Endothelial cell of umbilical vein (primary cell): ENCODE data around the gene COL21A1. TPM values are rescaled to one million over a fixed set of nuclear protein-coding genes. Genes with fewer than 3 reads are reported as not detected.

ENCODE experiments used
- BruUV-seq: library from RNA; stranded (reverse); fragments of 400-500 nt; replicated peaks from 2 replicates; lab custom pipeline; 2021; lab: Mats Ljungman, UMichigan
- CTCF ChIA-PET: fragments of 300-600, 350-600 bp; sonication (Branson Sonifier 250); formaldehyde crosslinking; loops from one replicate; lab custom pipeline; 2021; ENCODE audit warnings: antibody characterized with exemption, inconsistent platforms; lab: Charles Lee
- POLR2A ChIA-PET: fragments of 300-600, 350-600 bp; sonication (Branson Sonifier 250); formaldehyde crosslinking; loops from one replicate; lab custom pipeline; 2021; ENCODE audit warnings: antibody characterized with exemption, inconsistent platforms; lab: Charles Lee
- DNase-seq: peaks from one replicate; pipeline ENCODE4 v3.0.0-alpha.2; 2011; ENCODE audit warnings: low read depth, low spot score
- FAIRE-seq: peaks from 2 replicates; lab custom pipeline; 2011; peaks lifted over from hg19 to GRCh38; lab: Jason Lieb, UNC
- H2AFZ ChIP-seq: 2 replicates; pipeline ENCODE4 v1.6.0; 2012; ENCODE audit warnings: low read depth, low read length, control low read depth, inconsistent platforms
- H3K27ac ChIP-seq: 2 replicates; pipeline ENCODE4 v1.5.1; 2011; ENCODE audit warnings: low read depth, mild to moderate bottlenecking, control low read depth, low read length, moderate library complexity; ENCODE audit not compliant: insufficient read depth
- H3K27me3 ChIP-seq, 2 experiments: 2 replicates each; pipeline versions ENCODE4 v1.6.0 to v1.6.1; 2011; ENCODE audit warnings: low read length in 2 of 2, mixed read lengths in 1 of 2; ENCODE audit not compliant: control insufficient read depth in 2 of 2, insufficient read depth in 2 of 2
- H3K36me3 ChIP-seq, 2 experiments: 2 replicates in 1 of 2; 3 replicates in 1 of 2; pipeline ENCODE4 v1.5.1; 2011; ENCODE audit warnings: low read length in 2 of 2, mild to moderate bottlenecking in 1 of 2, moderate library complexity in 1 of 2; ENCODE audit not compliant: control insufficient read depth in 2 of 2, insufficient read depth in 2 of 2; ENCODE audit errors: extremely low read depth in 1 of 2
- H3K4me1 ChIP-seq: 3 replicates; pipeline ENCODE4 v1.5.1; 2011; ENCODE audit warnings: mild to moderate bottlenecking, low read length; ENCODE audit not compliant: control insufficient read depth, insufficient read depth; ENCODE audit errors: extremely low read depth
- H3K4me2 ChIP-seq: 2 replicates; pipeline ENCODE4 v1.6.1; 2011; ENCODE audit warnings: low read length, control low read depth, mixed read lengths; ENCODE audit not compliant: insufficient read depth
- H3K4me3 ChIP-seq, 3 experiments: fragments of 200-600 bp in 1 of 3; sonication (generic), shearing (Covaris generic) in 1 of 3; replicated peaks in 1 of 3; 2 replicates each; pipeline ENCODE4 v1.5.1; 2011 to 2016; ENCODE audit warnings: control low read depth in 3 of 3, low read length in 3 of 3, mild to moderate bottlenecking in 2 of 3, inconsistent platforms in 1 of 3, low read depth in 1 of 3, moderate library complexity in 1 of 3; ENCODE audit not compliant: insufficient read depth in 1 of 3
- H3K79me2 ChIP-seq: 2 replicates; pipeline ENCODE4 v1.6.0; 2012; ENCODE audit warnings: low read length, inconsistent platforms; ENCODE audit not compliant: control insufficient read depth, insufficient read depth
- H3K9ac ChIP-seq: replicated peaks from 2 replicates; pipeline ENCODE3; 2011; ENCODE audit warnings: low read length, control low read depth; ENCODE audit not compliant: insufficient read depth; ENCODE audit errors: extremely low read depth
- H3K9me1 ChIP-seq: replicated peaks from 3 replicates; pipeline ENCODE4 v1.6.0; 2011; ENCODE audit warnings: mild to moderate bottlenecking, low read length; ENCODE audit not compliant: control insufficient read depth, insufficient read depth; ENCODE audit errors: extremely low read depth
- H3K9me3 ChIP-seq: replicated peaks from 2 replicates; pipeline ENCODE4 v1.5.1; 2012; ENCODE audit warnings: low read length, inconsistent platforms; ENCODE audit not compliant: control insufficient read depth, insufficient read depth
- H4K20me1 ChIP-seq: replicated peaks from 2 replicates; pipeline ENCODE3; 2011; ENCODE audit warnings: mild to moderate bottlenecking, low read length; ENCODE audit not compliant: control insufficient read depth, insufficient read depth; ENCODE audit errors: extremely low read depth
- CTCF ChIP-seq, 2 donors: IDR thresholded peaks; 1 replicate in 1 of 2; 2 replicates in 1 of 2; pipeline ENCODE4 v1.5.1; 2011; ENCODE audit warnings: low read length in 2 of 2, mild to moderate bottlenecking in 2 of 2, moderate library complexity in 2 of 2, control low read depth in 1 of 2, inconsistent platforms in 1 of 2, low read depth in 1 of 2; ENCODE audit not compliant: insufficient read depth in 1 of 2; ENCODE audit errors: extremely low read depth in 1 of 2
- EZH2 ChIP-seq: IDR thresholded peaks from 2 replicates; pipeline ENCODE4 v1.6.1; 2012; ENCODE audit warnings: borderline replicate concordance, low read depth, mild to moderate bottlenecking, moderate library complexity, low read length, inconsistent platforms; ENCODE audit not compliant: severe bottlenecking
- FOS ChIP-seq: IDR thresholded peaks from 2 replicates; pipeline ENCODE4 v1.6.1; 2011; ENCODE audit warnings: mild to moderate bottlenecking, low read length, moderate library complexity, borderline replicate concordance; ENCODE audit not compliant: insufficient read depth
- GATA2 ChIP-seq: IDR thresholded peaks from 2 replicates; pipeline ENCODE4 v1.7.0; 2011; ENCODE audit warnings: low read depth, mild to moderate bottlenecking, moderate library complexity, mixed read lengths, low read length; ENCODE audit not compliant: insufficient read length, insufficient read depth
- JUN ChIP-seq: IDR thresholded peaks from 2 replicates; pipeline ENCODE4 v1.6.1; 2011; ENCODE audit warnings: borderline replicate concordance, low read depth; ENCODE audit not compliant: insufficient read length, insufficient read depth
- MAX ChIP-seq: IDR thresholded peaks from 2 replicates; pipeline ENCODE4 v1.6.1; 2011; ENCODE audit not compliant: insufficient read depth, insufficient read length
- POLR2AphosphoS5 ChIP-seq: IDR thresholded peaks from 2 replicates; pipeline ENCODE4 v1.6.1; 2012; ENCODE audit warnings: low read depth, mild to moderate bottlenecking, control low read depth, low read length, moderate library complexity; ENCODE audit not compliant: insufficient read depth
- dilution Hi-C: fragments of 300-500 bp; cut with MboI; formaldehyde crosslinking; loops from one replicate; pipeline ENCODE4 v1.15.0; 2019; ENCODE audit warnings: low sequenced_read_pairs; ENCODE audit not compliant: extremely low pct_ligation_motif_present
- intact Hi-C: fragments of 100-400 bp; cut with micrococcal nuclease; formaldehyde crosslinking; loops from one replicate; pipeline ENCODE4 v1.10.0; 2022
- polyA plus RNA-seq, 4 experiments: library from polyadenylated mRNA; depleted of rRNA in 3 of 4; stranded (reverse) in 3 of 4; unstranded in 1 of 4; fragments of >200 nt; gene quantifications; 2 replicates each; pipeline versions ENCODE4 v1.2.1 to v1.2.3, GENCODE V29; 2011 to 2012; ENCODE audit warnings: missing spikeins in 1 of 4
- total RNA-seq: library from RNA; stranded (reverse); gene quantifications from 2 replicates; pipeline ENCODE4 v1.2.3, GENCODE V29; 2021

COL21A1 gene
- total and polyA plus RNA-seq, 2 donors (not counting 3 experiments of a cell fraction or from before 2014, with no cell fraction given) = 0.22 to 1.4 TPM

- Histone ChIP-seq H3K9ac (no peak overlapping the region), H4K20me1 (no peaks in the 10 kb centered on the region), H3K4me3 (no peak overlapping the region), H3K4me1 (no peaks in the 10 kb centered on the region), H3K36me3 (no peaks in the 10 kb centered on the region), H3K79me2 (no peaks in the 10 kb centered on the region), H3K27ac (no peak overlapping the region), H3K9me1 (no peaks in the 10 kb centered on the region), H3K27me3 (no peaks in the 10 kb centered on the region), H3K9me3 (no peaks in the 10 kb centered on the region), H3K4me2 (no peak overlapping the region), H2AFZ (no peak overlapping the region)
- dilution Hi-C loops = no loop called here
- ChIA-PET POLR2A (no interaction called here), CTCF (interaction anchor here (0.6 to 3.9 kb wide), 2 partner anchors 12 to 244 kb away, joined by 3 to 16 read pairs; no protein-coding TSS in a partner anchor)
- intact Hi-C loops = no loop called here
- DNase-seq (peak; percentile 17), FAIRE-seq (no peak)
- BruUV-seq = no TSS peak
- no peak for TF ChIP-seq MAX
- no peak for TF ChIP-seq CTCF (IDR thresholded peaks at IDR 0.05; ENCODE audit: extremely low read depth in 1 of 2, insufficient read depth in 1 of 2, low read depth in 1 of 2, low read length in 2 of 2)
- TF ChIP-seq POLR2AphosphoS5 = no peak
- TF ChIP-seq FOS = peak; percentile 55
- peak; percentile 14 for TF ChIP-seq JUN
- no peak for TF ChIP-seq EZH2
- peak; percentile 40 for TF ChIP-seq GATA2
Measured at GRCh38 chr6:56279331-56280080, 32.1 kb upstream of the COL21A1 start.
